Subcutaneous adipose tissue (tissue), 4 donors: ENCODE data around the gene WDR59. TPM values are rescaled to one million over a fixed set of nuclear protein-coding genes. Genes with fewer than 3 reads are reported as not detected.

Experiments
- CTCF ChIP-seq: fragments of 450-650 bp; IDR thresholded peaks from one replicate; pipeline ENCODE4 v1.5.1; 2016; ENCODE audit warnings: low read depth, mild to moderate bottlenecking, control low read depth, antibody characterized with exemption, moderate library complexity
- total RNA-seq, 4 donors: library from RNA; depleted of rRNA; stranded (reverse); fragments of >200 nt; gene quantifications; one replicate each; pipeline ENCODE4 v1.1.0, GENCODE V29; 2016

Gene WDR59
- total RNA-seq, 4 donors from 2014 or later = 20.5 to 33.2 (median 25.6) TPM

- TF ChIP-seq CTCF = no peak
Measured at GRCh38 chr16:75019007-75019406, 34.1 kb upstream of the WDR59 start.

GRCh38 chr16:75017670-75018525 lies 33.0 kb upstream of the WDR59 start:
- TF ChIP-seq CTCF = no peak

- TF ChIP-seq CTCF = no peak
Measured at GRCh38 chr16:75014318-75014717, 29.4 kb upstream of the WDR59 start.

- no peak for TF ChIP-seq CTCF
Measured at GRCh38 chr16:75012380-75013081, 27.6 kb upstream of the WDR59 start.

- TF ChIP-seq CTCF = no peak
Measured at GRCh38 chr16:75011634-75012307, 26.8 kb upstream of the WDR59 start.

- no peak for TF ChIP-seq CTCF
Measured at GRCh38 chr16:75010427-75010826, 25.5 kb upstream of the WDR59 start.

- TF ChIP-seq CTCF = no peak
Measured at GRCh38 chr16:75007443-75007842, 22.5 kb upstream of the WDR59 start.
